Measurements from ENCODE around the gene C20orf141.

DNA sequence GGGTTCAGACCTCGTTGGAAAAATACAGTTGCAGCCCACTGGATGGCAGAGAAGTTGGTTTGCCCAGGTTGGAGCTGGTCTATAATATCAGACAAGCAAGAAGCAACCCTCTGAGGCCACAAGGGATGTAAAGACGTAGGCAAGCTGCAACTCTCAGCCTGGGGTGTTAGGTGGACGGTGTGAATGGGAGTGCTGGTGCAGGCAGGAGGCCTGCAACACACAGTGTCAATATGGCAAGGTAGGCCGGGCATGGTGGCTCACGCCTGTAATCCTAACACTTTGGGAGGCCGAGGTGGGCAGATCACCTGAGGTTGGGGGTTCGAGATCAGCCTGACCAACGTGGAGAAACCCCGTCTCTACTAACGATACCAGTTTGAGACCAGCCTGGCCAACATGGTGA, 36.3 kb downstream of the C20orf141 start:
- TF ChIP-seq, protein P1, sequence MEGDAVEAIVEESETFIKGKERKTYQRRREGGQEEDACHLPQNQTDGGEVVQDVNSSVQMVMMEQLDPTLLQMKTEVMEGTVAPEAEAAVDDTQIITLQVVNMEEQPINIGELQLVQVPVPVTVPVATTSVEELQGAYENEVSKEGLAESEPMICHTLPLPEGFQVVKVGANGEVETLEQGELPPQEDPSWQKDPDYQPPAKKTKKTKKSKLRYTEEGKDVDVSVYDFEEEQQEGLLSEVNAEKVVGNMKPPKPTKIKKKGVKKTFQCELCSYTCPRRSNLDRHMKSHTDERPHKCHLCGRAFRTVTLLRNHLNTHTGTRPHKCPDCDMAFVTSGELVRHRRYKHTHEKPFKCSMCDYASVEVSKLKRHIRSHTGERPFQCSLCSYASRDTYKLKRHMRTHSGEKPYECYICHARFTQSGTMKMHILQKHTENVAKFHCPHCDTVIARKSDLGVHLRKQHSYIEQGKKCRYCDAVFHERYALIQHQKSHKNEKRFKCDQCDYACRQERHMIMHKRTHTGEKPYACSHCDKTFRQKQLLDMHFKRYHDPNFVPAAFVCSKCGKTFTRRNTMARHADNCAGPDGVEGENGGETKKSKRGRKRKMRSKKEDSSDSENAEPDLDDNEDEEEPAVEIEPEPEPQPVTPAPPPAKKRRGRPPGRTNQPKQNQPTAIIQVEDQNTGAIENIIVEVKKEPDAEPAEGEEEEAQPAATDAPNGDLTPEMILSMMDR (IDR thresholded peaks at IDR 0.05; ENCODE audit: low read depth, low read length, poor library complexity, severe bottlenecking) = no peak
- TF ChIP-seq EZH2phosphoT487 (IDR thresholded peaks at IDR 0.05; ENCODE audit: borderline replicate concordance, low read length) = no peak
